Measurements from ENCODE around the gene OR51E1. TPM values are rescaled to one million over a fixed set of nuclear protein-coding genes. Genes with fewer than 3 reads are reported as not detected.

OR51E1 gene
- total and polyA plus RNA-seq, 3 donors from 2014 or later: 0.31 to 0.59 (median 0.55) TPM

DNA sequence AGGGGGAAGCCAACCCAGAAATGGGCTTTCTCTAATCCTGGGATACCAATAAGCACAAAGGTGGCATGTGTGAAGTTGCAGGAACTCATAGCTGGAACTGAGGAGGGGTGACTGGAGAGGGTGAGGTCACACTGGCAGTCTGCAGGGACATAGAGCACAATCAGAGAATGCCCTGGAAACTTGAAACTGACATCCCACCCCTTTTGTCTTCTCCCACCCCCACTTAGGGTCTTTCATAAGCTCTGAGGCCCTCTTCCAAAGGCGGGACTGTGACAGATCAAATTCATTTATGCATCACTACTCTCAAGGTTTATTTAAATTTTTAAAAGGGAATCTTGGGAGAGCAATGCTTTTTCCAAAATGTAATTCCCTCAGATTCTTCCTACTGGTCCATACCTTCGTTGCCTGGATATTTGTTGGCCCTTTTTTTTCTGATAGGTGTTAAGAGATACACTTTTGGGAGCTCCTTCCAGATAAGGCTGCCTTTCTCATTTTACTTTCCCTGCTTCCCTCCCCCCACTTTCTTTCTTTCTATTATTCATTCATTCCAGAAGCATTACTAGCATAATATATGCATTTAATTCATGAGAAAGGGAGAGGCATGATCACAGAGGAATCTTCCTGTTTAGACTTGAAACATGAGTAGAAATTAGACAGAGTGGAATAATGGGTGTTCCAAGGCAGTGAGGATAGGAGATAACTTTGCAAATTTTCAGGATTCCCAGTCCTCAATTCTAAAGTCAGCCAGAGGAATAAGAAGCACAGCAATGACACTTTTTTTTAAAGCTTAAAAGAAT, 39.0 kb downstream of the OR51E1 start:
- intact Hi-C loops (cut with DNase I; ENCODE audit: low total_unique reads): no loop called here

GRCh38 chr11:4684631-4685285, 41.0 kb downstream of the OR51E1 start:
- H3K9me3 ChIP-seq: no peaks in the 10 kb centered on the region
- H3K27me3 ChIP-seq: no peaks in the 10 kb centered on the region
- intact Hi-C loops (cut with DNase I; ENCODE audit: low total_unique reads): no loop called here
- no peaks in the 10 kb centered on the region for H3K36me3 ChIP-seq (ENCODE audit: low read depth, missing control alignments)
- H3K27ac ChIP-seq: no peak overlapping the region
- H3K4me3 ChIP-seq: no peak overlapping the region
- 84 to 85% methylated on average over 3 of the region's 3 CpGs for WGBS, 2 donors
- no peak for DNase-seq
- TF ChIP-seq POLR2A (IDR thresholded peaks at IDR 0.05) (no peak), CTCF (IDR thresholded peaks at IDR 0.05) (no peak)
- H3K4me1 ChIP-seq: no peaks in the 10 kb centered on the region

More for the DNA sequence above, 39.0 kb downstream of the OR51E1 start:
- H3K27ac ChIP-seq: no peak overlapping the region
- H3K36me3 ChIP-seq (ENCODE audit: low read depth, missing control alignments): no peaks in the 10 kb centered on the region
- 84 to 85% methylated on average over 2 of the region's 2 CpGs for WGBS, 2 donors
- H3K27me3 ChIP-seq: no peaks in the 10 kb centered on the region
- DNase-seq: no peak
- no peaks in the 10 kb centered on the region for H3K4me1 ChIP-seq
- no peaks in the 10 kb centered on the region for H3K9me3 ChIP-seq
- no peak for TF ChIP-seq POLR2A (IDR thresholded peaks at IDR 0.05)
- TF ChIP-seq CTCF (IDR thresholded peaks at IDR 0.05): no peak
- no peak overlapping the region for H3K4me3 ChIP-seq

- WGBS, 2 donors: 19 to 24% methylated on average over 1 of the region's 1 CpG
- no peaks in the 10 kb centered on the region for H3K36me3 ChIP-seq (ENCODE audit: low read depth, missing control alignments)
- intact Hi-C loops (cut with DNase I; ENCODE audit: low total_unique reads): no loop called here
- H3K4me1 ChIP-seq: peaks cover 5% of the 10 kb centered on the region
- H3K27ac ChIP-seq: no peak overlapping the region
- no peaks in the 10 kb centered on the region for H3K9me3 ChIP-seq
- H3K27me3 ChIP-seq: no peaks in the 10 kb centered on the region
- DNase-seq: no peak
- no peak overlapping the region for H3K4me3 ChIP-seq
- TF ChIP-seq POLR2A (IDR thresholded peaks at IDR 0.05) (no peak), CTCF (IDR thresholded peaks at IDR 0.05) (no peak)
These were observed 51.7 kb downstream of the OR51E1 start for GRCh38 chr11:4695442-4695841.

- H3K4me3 ChIP-seq: no peak within 1 kb of the TSS
- peaks cover 5% of the 10 kb centered on the region for H3K4me1 ChIP-seq
- H3K36me3 ChIP-seq (ENCODE audit: low read depth, missing control alignments): no peaks in the 10 kb centered on the region
- intact Hi-C loops (cut with DNase I; ENCODE audit: low total_unique reads): no loop called here
- no peak for DNase-seq
- no peaks in the 10 kb centered on the region for H3K9me3 ChIP-seq
- H3K27ac ChIP-seq: no peak within 1 kb of the TSS
- H3K27me3 ChIP-seq: no peaks in the 10 kb centered on the region
- TF ChIP-seq CTCF (IDR thresholded peaks at IDR 0.05) (no peak), POLR2A (IDR thresholded peaks at IDR 0.05) (no peak)
- 78 to 88% methylated on average over 3 of the region's 3 CpGs for WGBS, 2 donors
These were observed 53.8 kb downstream of the OR51E1 start, which contains the start of gene OR51E2 for GRCh38 chr11:4697585-4697984. TSS of gene OR51E2 (minus strand) at chr11:4697853. CDS start at chr11:4682711, 15,142 bp downstream.

Data from testis (tissue), 3 donors.